K562 treated with DMSO at 1 percent for 4 hours (cell line): ENCODE results near the gene VWA5B1. TPM values are rescaled to one million over a fixed set of nuclear protein-coding genes. Genes with fewer than 3 reads are reported as not detected.

ENCODE experiments used
- total RNA-seq: library from RNA; unstranded; fragments of 300-600 nt; gene quantifications from 2 replicates; pipeline ENCODE4 v1.2.3, GENCODE V29; 2022; ENCODE audit not compliant: insufficient read depth

VWA5B1 gene
- total RNA-seq, result not detected in 2 replicates

GRCh38 chr1:20290624-20291597, at the start of gene VWA5B1:
TSS of gene VWA5B1 (plus strand) at chr1:20290875. CDS start at chr1:20310602, 19,727 bp downstream.

Other genes with a start within 250 kb of the VWA5B1 start
- not detected in 2 replicates for gene PLA2G5, start 220.7 kb upstream of the VWA5B1 start, total RNA-seq
- gene PLA2G2D, start 171.3 kb upstream of the VWA5B1 start, total RNA-seq, result not detected in 2 replicates
- gene PLA2G2F, start 151.6 kb upstream of the VWA5B1 start, total RNA-seq, result not detected in 2 replicates
- 3.1 and 4.3 TPM in 2 replicates for gene UBXN10, start 104.8 kb upstream of the VWA5B1 start, total RNA-seq
- gene PLA2G2C, start 104.4 kb upstream of the VWA5B1 start, total RNA-seq, result 0.61 and 0.82 TPM in 2 replicates
- gene CAMK2N1, start 195.3 kb downstream of the VWA5B1 start, total RNA-seq, result 1.9 and 2.5 TPM in 2 replicates
- 39.1 and 43.1 TPM in 2 replicates for gene MUL1, start 217.3 kb downstream of the VWA5B1 start, total RNA-seq